Common myeloid progenitor, CD34-positive (primary cell): ENCODE results near the gene ENTPD8.

Experiments used
- CTCF ChIA-PET: fragments of 350-600 bp; sonication (Branson Sonifier 250); formaldehyde crosslinking; loops from one replicate; lab custom pipeline; 2021; ENCODE audit warnings: antibody characterized with exemption; lab: Charles Lee
- POLR2A ChIA-PET: fragments of 350-600 bp; sonication (Branson Sonifier 250); formaldehyde crosslinking; loops from one replicate; lab custom pipeline; 2021; ENCODE audit warnings: antibody characterized with exemption; lab: Charles Lee
- DNase-seq, 3 donors: peaks; one replicate each; pipeline versions ENCODE4 v3.0.0 to v3.0.0-alpha.2; 2013
- H3K27ac ChIP-seq, 2 experiments: 1 replicate in 1 of 2; 2 replicates in 1 of 2; pipeline ENCODE4 v1.7.0; 2013; ENCODE audit warnings: inconsistent platforms in 2 of 2, low read length in 2 of 2, mild to moderate bottlenecking in 2 of 2, low read depth in 1 of 2, moderate library complexity in 1 of 2; ENCODE audit not compliant: severe bottlenecking in 2 of 2, insufficient read depth in 1 of 2, poor library complexity in 1 of 2
- H3K27me3 ChIP-seq, 5 experiments: replicated peaks in 2 of 5; 1 replicate in 3 of 5; 2 replicates in 2 of 5; pipeline versions ENCODE4 v1.6.1 to v1.7.0; 2013; ENCODE audit warnings: low read length in 4 of 5, mild to moderate bottlenecking in 2 of 5, moderate library complexity in 2 of 5, inconsistent platforms in 1 of 5; ENCODE audit not compliant: insufficient read depth in 5 of 5, control insufficient read depth in 4 of 5
- H3K36me3 ChIP-seq, 4 experiments: 1 replicate in 2 of 4; 2 replicates in 2 of 4; pipeline versions ENCODE4 v1.6.1 to v1.7.0; 2013; ENCODE audit warnings: low read length in 3 of 4, control low read depth in 1 of 4, mild to moderate bottlenecking in 1 of 4; ENCODE audit not compliant: control insufficient read depth in 4 of 4, insufficient read depth in 4 of 4
- H3K4me1 ChIP-seq, 4 experiments: 1 replicate in 3 of 4; 2 replicates in 1 of 4; pipeline versions ENCODE4 v1.6.1 to v1.7.1; 2013; ENCODE audit warnings: low read length in 3 of 4, mild to moderate bottlenecking in 3 of 4, control low read depth in 1 of 4, inconsistent platforms in 1 of 4, moderate library complexity in 1 of 4; ENCODE audit not compliant: control insufficient read depth in 4 of 4, insufficient read depth in 4 of 4; ENCODE audit errors: control extremely low read depth in 1 of 4
- H3K4me3 ChIP-seq, 7 experiments: 1 replicate in 4 of 7; 2 replicates in 3 of 7; pipeline versions ENCODE4 v1.5.1 to v1.7.0; 2013; ENCODE audit warnings: mild to moderate bottlenecking in 7 of 7, low read length in 6 of 7, moderate library complexity in 6 of 7, inconsistent platforms in 2 of 7, low read depth in 2 of 7, control low read depth in 1 of 7; ENCODE audit not compliant: insufficient read depth in 4 of 7, control insufficient read depth in 1 of 7; ENCODE audit errors: extremely low read depth in 1 of 7
- H3K9me3 ChIP-seq, 5 experiments: 1 replicate in 4 of 5; 2 replicates in 1 of 5; pipeline versions ENCODE4 v1.6.1 to v1.7.1; 2013; ENCODE audit warnings: low read length in 4 of 5, mild to moderate bottlenecking in 2 of 5, inconsistent platforms in 1 of 5, low read depth in 1 of 5, moderate library complexity in 1 of 5; ENCODE audit not compliant: control insufficient read depth in 4 of 5, insufficient read depth in 2 of 5; ENCODE audit errors: control extremely low read depth in 1 of 5
- WGBS: methylation state at CpG from one replicate; pipeline ENCODE4 v1.1.5; 2013; ENCODE audit not compliant: insufficient coverage; 5-methylcytosine and 5-hydroxymethylcytosine counted together

Gene ENTPD8

DNA sequence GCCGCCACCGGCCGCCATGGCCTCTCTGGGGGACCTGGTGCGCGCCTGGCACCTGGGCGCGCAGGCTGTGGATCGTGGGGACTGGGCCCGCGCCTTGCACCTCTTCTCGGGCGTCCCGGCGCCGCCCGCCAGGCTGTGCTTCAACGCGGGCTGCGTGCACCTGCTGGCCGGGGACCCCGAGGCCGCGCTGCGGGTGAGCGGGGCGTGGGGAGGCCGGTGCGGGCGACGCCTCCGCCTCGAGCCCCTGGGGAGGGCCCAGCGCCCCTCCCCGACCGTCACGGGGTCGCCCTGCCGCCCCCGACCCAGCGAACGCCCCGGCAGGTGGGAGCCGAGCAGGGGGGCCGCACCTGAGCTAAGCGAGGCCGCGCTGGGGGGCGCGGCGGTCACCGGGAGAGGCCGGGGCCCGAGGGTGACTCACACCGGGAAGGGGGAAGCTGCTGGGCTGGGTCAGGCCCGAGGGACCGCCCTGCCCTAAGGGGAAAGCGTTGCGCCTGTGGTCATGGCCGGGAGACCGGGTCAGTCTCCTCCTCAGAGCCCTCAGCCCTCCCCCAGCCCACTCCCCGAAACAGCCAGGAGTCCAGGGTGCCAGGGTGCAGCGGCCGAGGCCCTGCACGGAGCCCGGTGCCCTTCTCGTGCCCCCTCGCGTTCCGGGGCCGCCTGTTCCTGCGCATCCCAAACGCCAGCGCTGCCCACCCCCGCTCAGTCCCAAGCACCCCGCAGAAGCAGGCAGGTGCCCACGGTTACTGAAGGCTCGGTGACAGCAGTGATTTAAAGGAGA lies 17.5 kb downstream of the ENTPD8 start:
- DNase-seq, result peak in 1 of 3 donors; percentile 45
- H3K27ac ChIP-seq, result peak overlapping the region in 1 of 2 experiments; percentile 54
- H3K9me3 ChIP-seq, result no peaks in the 10 kb centered on the region
- 7% methylated on average over 54 of the region's 77 CpGs for WGBS
- peaks cover 0 to 2% (median 0%) of the 10 kb centered on the region in 4 experiments for H3K36me3 ChIP-seq
- peak overlapping the region; percentile 46 to 90 (median 83) for H3K4me3 ChIP-seq
- H3K4me1 ChIP-seq, result peaks cover 13 to 26% (median 22%) of the 10 kb centered on the region in 4 experiments
- ChIA-PET POLR2A (interaction anchor here (0.6 to 1.2 kb wide), 6 partner anchors 11 to 184 kb away, joined by 3 read pairs; partner anchors contain the start of gene NRARP), CTCF (interaction anchor here (1.0 to 2.5 kb wide), 10 partner anchors 9 to 137 kb away, joined by 3 to 33 read pairs (median 4); partner anchors contain the start of gene NRARP)
- H3K27me3 ChIP-seq, result no peaks in the 10 kb centered on the region

- Histone ChIP-seq H3K4me1 (peaks cover 13 to 26% (median 22%) of the 10 kb centered on the region in 4 experiments), H3K36me3 (peaks cover 0 to 2% (median 0%) of the 10 kb centered on the region in 4 experiments), H3K4me3 (peak within 1 kb of the TSS; percentile 69 to 90 (median 83)), H3K27ac (peak within 1 kb of the TSS; percentile 15 to 73), H3K9me3 (no peaks in the 10 kb centered on the region), H3K27me3 (no peaks in the 10 kb centered on the region)
- WGBS, result under 1% methylated on average over 76 of the region's 113 CpGs
- CTCF ChIA-PET, result interaction anchor here (1.0 to 2.5 kb wide), 10 partner anchors 9 to 136 kb away, joined by 3 to 33 read pairs (median 4); partner anchors contain the start of gene NRARP
- POLR2A ChIA-PET, result interaction anchor here (0.6 to 1.2 kb wide), 5 partner anchors 10 to 183 kb away, joined by 3 read pairs; partner anchors contain the start of gene NRARP
- DNase-seq, result peak; percentile 91 to 94 (median 94)
These were observed 18.3 kb downstream of the ENTPD8 start, which contains the start of the genes EXD3 and NOXA1 for GRCh38 chr9:137422604-137423513. Gene EXD3 (minus strand): TSS chr9:137423162. CDS start chr9:137395357, 27,805 bp downstream. Gene NOXA1 (plus strand): TSS chr9:137423393. CDS start chr9:137423530, 137 bp downstream.

- CTCF ChIA-PET, result interaction anchor here (1.3 to 2.5 kb wide), 6 partner anchors 9 to 120 kb away, joined by 3 to 33 read pairs (median 7); partner anchors contain the start of gene NRARP
- peak overlapping the region; percentile 15 to 73 for H3K27ac ChIP-seq
- WGBS, result 5% methylated on average over 11 of the region's 11 CpGs
These were observed 19.1 kb downstream of the ENTPD8 start for GRCh38 chr9:137421838-137422603.

GRCh38 chr9:137417161-137418021 lies 23.8 kb downstream of the ENTPD8 start:
- DNase-seq, result no peak
- H3K4me1 ChIP-seq, result peaks cover 15 to 34% (median 31%) of the 10 kb centered on the region in 4 experiments
- H3K36me3 ChIP-seq, result no peaks in the 10 kb centered on the region
- no peak overlapping the region for H3K27ac ChIP-seq
- WGBS, result 75% methylated on average over 82 of the region's 99 CpGs
- POLR2A ChIA-PET, result interaction anchor here (0.6 kb wide), 1 partner anchor 103 kb away, joined by 4 read pairs; no protein-coding TSS in a partner anchor
- CTCF ChIA-PET, result interaction anchor here (1.3 kb wide), 1 partner anchor 12 kb away, joined by 3 read pairs; no protein-coding TSS in a partner anchor
- H3K4me3 ChIP-seq, result peak overlapping the region in 2 of 7 experiments; percentile 19 to 51
- H3K9me3 ChIP-seq, result no peaks in the 10 kb centered on the region
- H3K27me3 ChIP-seq, result no peaks in the 10 kb centered on the region

More at GRCh38 chr9:137421838-137422603, 19.1 kb downstream of the ENTPD8 start:
- Histone ChIP-seq H3K27me3 (no peaks in the 10 kb centered on the region), H3K4me3 (peak overlapping the region; percentile 69 to 90 (median 83)), H3K9me3 (no peaks in the 10 kb centered on the region), H3K36me3 (peaks cover 0 to 2% (median 0%) of the 10 kb centered on the region in 4 experiments), H3K4me1 (peaks cover 13 to 26% (median 22%) of the 10 kb centered on the region in 4 experiments)
- no peak for DNase-seq
- POLR2A ChIA-PET, result no interaction called here

- Histone ChIP-seq H3K27ac (no peak overlapping the region), H3K36me3 (no peaks in the 10 kb centered on the region), H3K27me3 (no peaks in the 10 kb centered on the region), H3K4me1 (peaks cover 8 to 34% (median 31%) of the 10 kb centered on the region in 4 experiments), H3K4me3 (peak overlapping the region in 1 of 7 experiments; percentile 51), H3K9me3 (no peaks in the 10 kb centered on the region)
- 91% methylated on average over 34 of the region's 45 CpGs for WGBS
- ChIA-PET CTCF (interaction anchor here (1.3 kb wide), 1 partner anchor 13 kb away, joined by 3 read pairs; no protein-coding TSS in a partner anchor), POLR2A (no interaction called here)
- no peak for DNase-seq
These were observed 24.5 kb downstream of the ENTPD8 start for GRCh38 chr9:137416563-137417151.
